DMS153 treated with DMSO at 0.1 percent for 48 hours (cell line): ENCODE data around the gene SLC6A5.
"Not testable (repeated sequence)": the region's sequence is repeated elsewhere in the genome, so short reads cannot be mapped to it uniquely, and the experiment has no call there.

Source experiments
- DNase-seq: peaks from one replicate; lab custom pipeline; 2025; ENCODE audit not compliant: unreplicated experiment; lab: John Stamatoyannopoulos, UW

Gene SLC6A5

DNA sequence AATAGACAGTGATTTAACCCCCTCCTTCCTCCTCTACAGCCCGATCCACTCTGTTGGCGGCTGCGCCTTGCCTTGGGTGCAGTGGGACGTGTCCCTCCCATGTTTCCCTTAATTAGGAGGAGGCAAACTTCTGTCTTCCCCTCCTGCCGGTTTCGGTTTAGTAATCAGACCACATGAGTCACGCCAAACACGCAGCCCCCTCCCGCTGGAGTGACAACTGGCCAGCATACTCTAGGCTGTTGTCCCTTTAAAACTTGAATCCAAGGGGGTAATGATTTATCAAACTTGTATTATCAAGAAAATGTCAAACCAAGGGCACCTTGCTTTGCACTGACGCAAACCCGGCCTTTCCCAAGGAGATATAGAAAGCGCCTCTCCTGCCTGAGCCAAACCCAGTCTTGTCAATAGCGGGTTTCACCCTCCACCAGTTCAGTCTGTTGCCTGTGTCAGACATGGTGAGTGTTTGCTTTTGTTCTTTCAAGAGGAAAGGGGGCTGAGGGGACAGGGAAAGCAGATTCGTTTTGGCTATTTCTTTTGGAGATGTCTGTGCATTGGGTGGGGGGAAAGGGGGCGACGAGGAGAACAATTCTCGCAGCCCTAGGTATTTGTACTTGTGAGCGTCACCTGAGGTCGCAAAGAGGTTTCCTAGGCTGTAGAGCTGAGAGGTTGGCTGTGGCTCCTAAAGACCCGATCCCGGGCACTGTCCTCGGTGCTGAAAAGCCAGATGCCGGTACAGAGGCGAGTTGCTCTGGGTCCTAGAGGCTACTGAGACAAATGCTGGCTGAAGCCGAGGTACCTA lies at the start of gene SLC6A5:
SLC6A5 (plus strand) TSS at position 388 of the 799 bp plus-strand sequence; CDS start at position 453, 65 bp downstream.
- no peak for DNase-seq

DNA sequence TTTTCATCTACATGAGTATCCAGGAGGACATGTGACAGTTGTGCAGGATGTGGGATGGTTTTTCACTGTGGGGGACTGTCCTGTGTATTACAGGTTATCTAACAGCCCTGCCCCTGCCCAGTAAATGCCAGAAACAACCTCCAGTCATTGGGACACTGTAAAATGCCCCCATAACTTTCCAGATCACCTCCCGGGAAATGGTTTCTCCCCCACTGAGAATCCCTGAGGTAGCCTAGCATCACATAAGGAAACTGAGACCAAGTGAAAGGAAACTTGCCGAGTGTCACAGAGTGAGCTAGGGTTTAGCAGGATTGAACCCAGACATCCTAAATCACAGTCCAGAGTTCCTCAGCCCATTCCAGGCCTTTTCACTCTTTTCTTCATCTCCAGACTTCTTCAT lies 48.3 kb upstream of the SLC6A5 start:
- DNase-seq: no peak

GRCh38 chr11:20555783-20556182 lies 43.6 kb upstream of the SLC6A5 start:
- no peak for DNase-seq

DNA sequence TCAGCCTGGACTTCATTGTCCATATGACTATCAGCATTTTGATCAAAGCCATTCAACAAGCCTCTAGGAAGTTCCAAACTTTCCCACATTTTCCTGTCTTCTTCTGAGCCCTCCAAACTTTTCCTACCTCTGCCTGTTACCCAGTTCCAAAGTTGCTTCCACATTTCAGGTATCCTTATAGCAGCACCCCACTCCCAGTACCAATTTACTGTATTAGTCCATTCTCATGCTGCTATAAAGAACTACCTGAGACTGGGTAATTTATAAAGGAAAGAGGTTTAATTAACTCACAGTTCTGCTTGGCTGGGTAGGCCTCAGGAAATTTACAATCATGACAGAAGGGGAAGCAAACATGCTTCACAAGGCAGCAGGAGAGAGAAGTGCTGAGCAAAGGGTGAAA lies 43.0 kb upstream of the SLC6A5 start:
- DNase-seq: not testable (repeated sequence)

GRCh38 chr11:20558741-20559140 lies 40.7 kb upstream of the SLC6A5 start:
- DNase-seq: no peak

DNA sequence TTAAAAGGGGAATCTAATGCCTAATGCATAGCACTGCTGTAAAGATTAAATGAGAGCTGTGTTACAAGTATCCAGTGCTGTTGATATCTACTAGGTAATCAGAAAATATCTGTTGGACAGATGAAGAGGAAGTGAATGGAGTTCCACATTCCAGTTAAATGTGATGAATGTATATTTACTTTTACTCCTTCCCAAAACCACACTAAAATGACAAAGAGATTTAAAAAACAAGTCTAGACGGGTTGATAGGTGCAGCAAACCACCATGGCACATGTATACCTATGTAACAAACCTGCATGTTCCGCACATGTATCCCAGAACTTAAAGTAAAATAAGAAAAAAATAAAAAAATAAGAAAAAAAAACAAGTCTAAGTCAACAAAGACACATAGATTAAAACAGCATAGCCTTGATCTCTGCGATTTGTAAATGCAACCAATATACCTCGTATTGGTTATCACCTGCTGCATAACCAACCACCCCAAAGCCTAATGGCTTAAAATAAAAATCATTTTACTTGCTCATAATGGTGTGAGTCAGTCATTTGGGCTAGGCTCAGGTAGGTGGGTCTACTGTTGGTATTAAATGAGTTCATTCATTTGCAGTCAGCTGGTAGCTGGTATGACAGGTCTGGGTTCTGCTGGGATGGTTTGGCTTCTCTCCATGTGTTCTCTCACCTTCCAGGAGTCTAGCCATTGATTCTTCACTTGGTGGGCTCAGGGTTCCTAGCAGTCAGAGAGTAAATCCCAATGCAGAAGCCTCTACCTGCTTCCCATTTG lies 39.7 kb upstream of the SLC6A5 start:
- no peak for DNase-seq

DNA sequence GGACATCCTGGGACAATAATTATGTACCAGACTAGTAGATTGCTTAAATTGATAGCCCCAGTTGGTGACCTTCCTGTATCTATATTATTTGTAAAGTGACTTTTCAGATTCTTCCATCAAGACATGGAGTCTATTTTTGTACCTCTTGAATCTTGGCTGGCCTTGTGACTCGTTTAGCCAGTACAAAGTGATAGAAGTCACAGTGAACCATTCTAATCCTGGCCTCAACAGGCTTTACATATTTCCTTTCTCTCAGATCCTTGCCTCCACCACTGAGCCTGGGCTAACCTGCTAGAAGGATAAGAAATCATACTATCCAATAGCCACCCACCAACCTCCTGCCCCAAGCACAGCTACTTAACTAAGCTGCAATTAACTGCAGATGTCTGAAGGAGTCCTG lies 37.5 kb upstream of the SLC6A5 start:
- DNase-seq: no peak

GRCh38 chr11:20563866-20564265 lies 35.5 kb upstream of the SLC6A5 start:
- no peak for DNase-seq

DNA sequence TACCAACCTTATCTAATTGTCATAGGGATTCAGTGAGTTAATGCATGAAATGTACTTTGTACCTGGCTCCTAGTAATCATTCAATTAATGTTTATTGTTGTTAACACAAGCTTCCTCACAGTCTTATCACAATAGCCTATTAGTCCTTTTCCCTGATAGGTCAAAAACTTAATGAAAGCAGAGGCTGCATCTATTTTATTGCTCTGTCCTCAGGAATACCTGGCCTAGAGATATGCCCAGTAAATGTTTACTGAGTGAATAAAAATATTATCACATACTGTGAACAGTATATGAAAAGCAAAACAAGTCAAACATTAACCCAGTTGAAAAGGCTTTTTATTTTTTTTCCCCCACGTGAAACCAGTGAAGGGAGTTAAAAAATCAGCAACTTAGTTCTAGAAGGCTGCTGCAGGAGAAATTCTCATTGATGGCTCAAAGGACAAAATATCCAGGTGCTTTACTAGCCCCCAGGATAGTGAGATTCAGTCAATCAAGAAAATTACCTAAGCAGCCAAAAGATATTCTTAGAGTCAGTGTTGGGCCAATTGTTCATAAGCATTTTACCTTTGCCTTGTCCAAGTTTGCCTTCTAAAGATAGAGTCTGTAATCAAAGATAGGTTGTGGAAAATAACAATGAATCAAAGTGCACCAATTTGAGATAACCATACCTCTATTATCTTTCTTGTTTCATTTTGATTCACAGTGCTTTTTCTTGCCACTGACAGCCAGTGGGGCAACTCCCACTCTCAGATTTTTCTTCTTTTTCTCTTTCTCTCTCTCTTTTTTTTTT lies 34.4 kb upstream of the SLC6A5 start:
- no peak for DNase-seq

DNA sequence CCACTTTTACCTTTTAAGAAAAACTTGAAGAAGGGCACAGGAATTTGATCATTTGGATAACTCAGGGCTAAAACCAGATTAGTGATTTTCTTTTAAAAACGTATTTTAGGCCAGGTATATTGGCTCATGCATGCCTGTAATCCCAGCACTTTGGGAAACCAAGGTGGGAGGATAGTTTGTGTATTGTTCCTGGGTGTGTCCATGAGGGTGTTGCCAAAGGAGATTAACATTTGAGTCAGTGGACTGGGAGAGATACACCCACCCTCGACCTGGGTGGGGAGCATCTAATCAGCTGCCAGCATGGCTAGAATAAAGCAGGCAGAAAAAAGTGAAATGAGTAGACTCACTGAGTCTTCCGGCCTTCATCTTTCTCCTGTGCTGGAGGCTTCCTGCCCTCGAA lies 33.3 kb upstream of the SLC6A5 start:
- not testable (repeated sequence) for DNase-seq

- DNase-seq: no peak
Observed at GRCh38 chr11:20566591-20567434, 32.6 kb upstream of the SLC6A5 start.

GRCh38 chr11:20579725-20580124 lies 19.7 kb upstream of the SLC6A5 start:
- not testable (repeated sequence) for DNase-seq

GRCh38 chr11:20583201-20583600 lies 16.2 kb upstream of the SLC6A5 start:
- no peak for DNase-seq

GRCh38 chr11:20584093-20584774 lies 15.2 kb upstream of the SLC6A5 start:
- DNase-seq: no peak

DNA sequence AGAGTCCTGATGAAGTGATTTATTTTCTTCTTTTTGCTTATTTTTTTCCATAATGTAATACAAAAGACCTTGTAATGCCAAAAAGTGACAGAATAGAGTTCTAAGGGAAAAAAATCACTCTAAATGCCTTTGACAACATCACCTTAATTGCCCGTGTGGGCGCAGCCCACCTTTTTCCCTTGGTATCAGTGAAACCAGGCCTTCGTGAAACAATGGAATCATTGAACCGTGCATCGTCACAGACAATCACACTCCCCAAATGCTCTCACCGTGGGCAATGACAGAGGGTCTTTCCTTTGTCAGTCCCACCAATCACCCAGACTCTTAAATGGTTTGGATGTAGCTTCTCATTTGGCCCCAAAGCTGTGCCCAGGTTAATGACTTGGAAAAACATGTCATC lies 9.6 kb upstream of the SLC6A5 start:
- DNase-seq: no peak

DNA sequence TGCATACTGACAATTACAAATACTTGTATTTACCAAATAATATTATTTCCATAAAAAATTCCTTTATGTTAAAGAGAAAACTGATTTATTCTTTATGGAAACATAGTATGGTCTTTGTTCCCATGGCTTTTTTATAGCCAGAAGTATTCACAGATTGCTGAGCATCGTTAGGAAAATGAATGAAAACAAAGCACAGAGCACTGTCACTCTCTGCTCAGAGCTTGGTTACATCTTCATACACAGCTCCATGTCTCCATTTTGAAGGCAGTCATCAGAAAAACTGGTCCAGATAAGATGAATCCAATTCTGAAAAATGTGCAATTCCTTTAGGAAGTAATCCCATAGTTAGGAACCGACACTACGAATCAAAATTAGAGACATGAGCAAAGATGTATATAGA lies 9.0 kb upstream of the SLC6A5 start:
- no peak for DNase-seq

DNA sequence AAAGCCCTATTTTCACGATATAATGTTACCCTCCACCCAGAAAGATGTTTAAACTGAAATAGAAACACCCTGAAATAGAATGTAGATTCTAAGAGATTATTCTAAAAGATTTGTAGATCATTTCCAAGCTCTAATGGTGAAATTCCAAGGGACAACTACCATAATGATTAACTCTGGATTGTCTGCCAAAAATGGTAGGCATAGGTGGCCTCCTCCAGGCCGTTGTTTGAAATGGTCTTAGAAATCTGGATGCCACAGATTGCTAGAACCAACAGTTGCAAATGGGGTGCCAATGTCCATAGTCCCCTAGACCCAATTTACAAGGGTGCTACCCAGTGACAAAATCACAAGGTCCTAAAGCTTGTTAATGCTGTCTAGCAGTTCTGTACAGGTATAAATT lies 6.7 kb upstream of the SLC6A5 start:
- no peak for DNase-seq

GRCh38 chr11:20594274-20595061 lies 4.9 kb upstream of the SLC6A5 start:
- no peak for DNase-seq

DNA sequence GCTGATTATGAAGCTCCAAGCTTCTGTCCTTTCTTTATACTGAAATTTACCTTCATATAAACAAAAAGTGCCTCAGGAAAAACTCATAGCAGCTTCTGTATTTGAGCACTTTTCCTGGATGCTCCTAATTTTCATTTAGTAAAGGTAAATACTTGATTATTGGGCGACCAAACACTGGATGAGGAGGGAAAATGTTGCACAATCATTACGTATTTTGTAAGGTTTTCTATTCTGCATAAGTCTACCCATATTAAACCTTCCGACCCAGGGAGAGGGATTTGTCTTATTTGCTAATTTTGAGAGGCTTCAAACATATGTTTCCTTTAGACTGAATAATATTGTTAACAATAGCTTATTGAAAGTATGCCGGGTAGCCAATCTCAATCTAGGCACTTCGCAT lies 4.3 kb upstream of the SLC6A5 start:
- no peak for DNase-seq
